Naive B cell (primary cell): ENCODE results near the gene ZNF428. TPM values are rescaled to one million over a fixed set of nuclear protein-coding genes. Genes with fewer than 3 reads are reported as not detected.

Source experiments
- ATAC-seq, 2 donors: fragments of 150-1000 bp; cut with Tn5 transposase; 2 replicates each; pipeline ENCODE4 v1.10.0; 2021; ENCODE audit warnings: low read depth in 2 of 2, mild to moderate bottlenecking in 2 of 2, moderate library complexity in 2 of 2
- DNase-seq: peaks from one replicate; pipeline ENCODE4 v3.0.0; 2022
- H3K27ac Mint-ChIP-seq, 6 donors: one replicate each; pipeline ENCODE4 v1.8.0; 2020 to 2022; ENCODE audit warnings: mild to moderate bottlenecking in 6 of 6, mixed read lengths in 6 of 6, moderate library complexity in 5 of 6, inconsistent platforms in 2 of 6
- H3K27me3 Mint-ChIP-seq, 3 donors: one replicate each; pipeline ENCODE4 v1.8.0; 2021 to 2022; ENCODE audit warnings: mixed read lengths in 3 of 3, mild to moderate bottlenecking in 1 of 3
- H3K36me3 Mint-ChIP-seq, 2 donors: one replicate each; pipeline ENCODE4 v1.8.0; 2020 to 2022; ENCODE audit warnings: mixed read lengths in 2 of 2, inconsistent platforms in 1 of 2, mild to moderate bottlenecking in 1 of 2
- H3K4me1 Mint-ChIP-seq, 3 donors: one replicate each; pipeline ENCODE4 v1.8.0; 2020 to 2022; ENCODE audit warnings: mixed read lengths in 3 of 3, inconsistent platforms in 1 of 3, mild to moderate bottlenecking in 1 of 3, moderate library complexity in 1 of 3
- H3K4me3 Mint-ChIP-seq, 8 donors: one replicate each; pipeline ENCODE4 v1.8.0; 2020 to 2022; ENCODE audit warnings: mild to moderate bottlenecking in 8 of 8, mixed read lengths in 8 of 8, moderate library complexity in 8 of 8, inconsistent platforms in 2 of 8
- H3K9me3 Mint-ChIP-seq, 7 donors: one replicate each; pipeline ENCODE4 v1.8.0; 2020 to 2022; ENCODE audit warnings: mixed read lengths in 7 of 7, mild to moderate bottlenecking in 5 of 7, inconsistent platforms in 2 of 7, moderate library complexity in 1 of 7
- polyA plus RNA-seq, 6 donors: library from polyadenylated mRNA; unstranded; fragments of 300-500 nt; fragmentation: Illumina TruSeq; gene quantifications; one replicate each; pipeline ENCODE4 v1.2.3, GENCODE V29; 2021; ENCODE audit warnings: low read depth in 6 of 6

The ZNF428 gene
- polyA plus RNA-seq = 10 to 100 TPM in 4 of 6 donors, 1 to 10 TPM in 2; 8.2 to 18.4 (median 11.1) TPM

DNA sequence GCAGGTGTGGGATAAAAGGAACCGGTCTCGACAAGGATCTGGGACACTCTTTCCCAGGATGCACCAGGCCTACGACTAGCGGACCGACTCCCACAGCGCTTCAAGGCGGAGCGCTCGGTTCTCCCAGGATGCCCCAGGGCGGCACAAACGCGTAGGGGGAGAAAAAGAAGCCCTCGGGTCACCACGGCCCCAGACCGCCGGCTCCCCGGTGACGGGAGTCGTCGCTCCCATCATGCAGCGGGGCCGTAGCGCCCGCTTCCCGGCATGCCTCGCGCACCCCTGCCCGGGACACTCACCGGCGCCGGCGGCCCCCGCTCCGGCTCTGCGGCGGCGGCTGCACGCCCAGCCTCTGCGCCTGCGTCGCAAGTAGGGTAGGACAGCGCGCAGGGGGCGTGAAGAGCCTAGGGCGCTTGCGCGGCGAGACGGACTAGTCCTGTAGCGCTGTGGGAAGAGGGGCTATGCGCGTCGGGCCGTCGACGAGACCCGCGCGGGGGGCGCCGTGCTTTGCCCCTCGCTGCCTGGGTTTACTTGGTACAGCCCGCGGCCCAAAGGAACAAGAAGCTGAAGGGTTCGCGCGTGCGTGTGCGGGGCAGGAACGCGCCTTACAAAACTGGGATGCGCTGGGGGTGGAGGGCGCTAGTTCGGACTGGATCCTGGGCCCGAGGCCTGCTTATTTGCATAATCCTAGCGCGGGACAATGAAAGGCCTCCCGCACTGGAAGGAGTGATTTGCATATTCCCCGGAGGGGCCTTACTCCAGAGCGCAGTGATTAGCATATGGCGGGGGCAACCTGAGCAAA lies at the start of gene ZNF428:
TSS of gene ZNF428 (minus strand) at position 368 of the 799 bp plus-strand sequence. CDS start 5,325 bp downstream, outside the sequence.
- Mint-ChIP-seq H3K9me3 (peaks cover 0 to 2% (median 0%) of the 10 kb centered on the region in 7 donors), H3K4me1 (peaks cover 28 to 42% (median 36%) of the 10 kb centered on the region in 3 donors), H3K27ac (peak within 1 kb of the TSS; percentile 89 to 98 (median 96)), H3K36me3 (no peaks in the 10 kb centered on the region), H3K27me3 (no peaks in the 10 kb centered on the region), H3K4me3 (peak within 1 kb of the TSS; percentile 96 to 99 (median 97))
- ATAC-seq = peak; percentile 85 to 86
- peak; percentile 86 for DNase-seq

DNA sequence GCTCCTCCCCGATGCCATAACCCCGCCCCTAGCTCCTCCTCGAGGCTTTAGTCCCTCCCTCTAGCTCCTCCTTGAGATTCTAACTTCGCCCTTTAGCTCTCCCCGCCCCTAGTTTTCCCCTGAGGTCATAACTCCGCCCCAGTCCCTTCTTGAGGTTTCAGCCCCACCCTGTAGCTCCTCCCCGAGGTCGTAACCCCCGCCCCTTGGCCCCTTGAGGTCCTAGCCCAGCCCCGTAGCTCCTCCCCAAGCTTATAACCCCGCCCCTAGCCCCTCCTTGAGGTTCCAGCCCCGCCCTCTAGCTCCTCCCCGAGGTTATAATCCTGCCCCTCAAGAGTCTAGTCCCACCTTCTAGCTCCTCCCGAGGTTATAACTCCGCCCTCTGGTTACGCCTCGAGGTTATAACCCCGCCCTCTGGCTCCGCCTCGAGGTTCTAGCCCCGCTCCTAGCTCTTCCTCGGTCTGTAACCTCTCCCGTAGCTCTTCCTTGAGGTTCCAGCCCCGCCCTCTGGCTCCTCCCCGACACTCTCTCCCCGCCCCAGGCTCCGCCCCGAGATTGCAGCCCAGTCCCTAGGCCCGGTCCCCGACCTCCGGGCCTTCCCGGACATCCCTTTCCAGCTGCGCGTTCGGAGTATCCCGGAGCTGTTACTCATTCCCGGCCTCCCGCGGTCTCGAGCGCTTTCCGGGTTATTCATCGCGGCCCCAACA lies 49.1 kb upstream of the ZNF428 start:
- peak overlapping the region; percentile 81 to 94 (median 88) for H3K4me3 Mint-ChIP-seq
- peaks cover 0 to 7% (median 0%) of the 10 kb centered on the region in 7 donors for H3K9me3 Mint-ChIP-seq
- peak overlapping the region; percentile 32 to 92 (median 64) for H3K27ac Mint-ChIP-seq
- peaks cover 28 to 51% (median 35%) of the 10 kb centered on the region in 3 donors for H3K4me1 Mint-ChIP-seq
- DNase-seq (peak; percentile 77), ATAC-seq (peak; percentile 71 to 76)
- peaks cover 0 to 49% (median 12%) of the 10 kb centered on the region in 3 donors for H3K27me3 Mint-ChIP-seq
- peaks cover 0 to 6% of the 10 kb centered on the region in 2 donors for H3K36me3 Mint-ChIP-seq

DNA sequence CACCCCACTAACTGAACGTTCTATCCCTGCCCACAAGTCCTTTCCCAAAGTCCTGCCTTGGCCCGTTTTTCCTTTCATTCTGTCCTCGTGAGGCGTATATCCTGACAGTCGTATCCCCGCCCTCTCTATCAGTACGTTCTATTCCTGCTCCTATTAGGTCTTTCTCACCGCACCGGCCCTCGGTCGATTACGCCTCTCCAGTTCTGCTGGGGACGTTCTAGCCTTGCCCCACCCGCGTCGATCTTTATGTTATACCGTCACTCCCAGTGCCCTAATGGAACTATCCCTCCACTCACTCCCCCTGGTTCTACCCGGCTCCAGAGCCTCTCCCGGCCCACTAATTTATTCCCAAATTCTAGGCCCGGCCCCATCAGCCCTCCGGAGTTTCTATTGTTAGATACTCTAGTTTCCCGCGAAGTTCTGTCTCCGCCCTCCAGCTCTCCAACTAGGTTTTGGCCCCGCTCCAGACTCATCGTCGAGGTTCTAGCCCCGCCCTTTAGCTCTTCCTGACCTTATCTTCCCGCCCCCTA lies 48.5 kb upstream of the ZNF428 start:
- Mint-ChIP-seq H3K27ac (peak overlapping the region in 1 of 6 donors; percentile 94), H3K9me3 (peaks cover 0 to 7% (median 0%) of the 10 kb centered on the region in 7 donors), H3K36me3 (peaks cover 0 to 6% of the 10 kb centered on the region in 2 donors), H3K4me3 (peak overlapping the region; percentile 81 to 94 (median 88)), H3K27me3 (peaks cover 0 to 49% (median 12%) of the 10 kb centered on the region in 3 donors), H3K4me1 (peaks cover 34 to 56% (median 36%) of the 10 kb centered on the region in 3 donors)
- no peak for DNase-seq
- ATAC-seq = no peak

DNA sequence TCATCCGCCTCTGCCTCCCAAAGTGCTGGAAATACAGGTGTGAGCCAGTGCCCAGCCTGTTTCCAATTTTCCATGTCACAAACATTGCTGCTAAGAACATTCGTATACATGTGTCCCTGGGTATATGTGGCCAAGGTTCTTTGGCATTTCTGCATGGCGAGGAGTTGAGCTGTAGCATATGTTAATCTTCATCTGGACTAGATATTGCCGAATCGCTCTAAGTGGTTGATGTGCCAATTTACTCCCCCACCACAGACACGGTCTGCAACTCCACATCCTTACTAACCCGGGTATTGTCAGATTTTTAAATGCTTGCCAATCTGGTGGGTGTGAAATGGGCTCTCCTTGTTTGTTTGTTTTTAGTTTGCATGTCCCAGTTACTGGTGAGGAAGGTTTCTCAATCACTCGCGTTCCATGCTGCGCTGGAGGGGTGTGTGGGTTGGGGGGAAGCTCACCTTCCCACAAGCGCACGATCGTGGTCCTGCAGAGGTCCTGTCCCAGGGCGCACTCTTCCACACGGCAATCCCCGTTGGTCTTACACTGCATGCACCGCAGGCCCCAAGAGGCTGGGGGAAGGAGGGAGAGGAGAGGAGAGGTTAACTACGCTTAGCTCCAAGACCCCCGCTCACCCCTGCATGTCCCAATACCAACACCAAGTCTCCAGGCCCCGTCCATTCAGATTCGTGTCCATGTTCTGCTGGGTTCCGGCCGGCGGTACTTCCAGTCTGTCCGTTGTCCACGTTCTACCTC lies 47.9 kb upstream of the ZNF428 start:
- ATAC-seq = no peak
- Mint-ChIP-seq H3K36me3 (peaks cover 0 to 6% of the 10 kb centered on the region in 2 donors), H3K27me3 (peaks cover 0 to 47% (median 12%) of the 10 kb centered on the region in 3 donors), H3K4me3 (peak overlapping the region in 5 of 8 donors; percentile 82 to 94 (median 88)), H3K4me1 (peaks cover 36 to 57% (median 36%) of the 10 kb centered on the region in 3 donors), H3K27ac (peak overlapping the region in 1 of 6 donors; percentile 14), H3K9me3 (peaks cover 0 to 7% (median 0%) of the 10 kb centered on the region in 7 donors)
- no peak for DNase-seq

GRCh38 chr19:43664018-43664417 lies 44.6 kb upstream of the ZNF428 start:
- peaks cover 0 to 6% of the 10 kb centered on the region in 2 donors for H3K36me3 Mint-ChIP-seq
- ATAC-seq (peak; percentile 12 to 33), DNase-seq (peak; percentile 28)
- H3K4me1 Mint-ChIP-seq = peaks cover 26 to 40% (median 28%) of the 10 kb centered on the region in 3 donors
- peaks cover 0 to 29% (median 12%) of the 10 kb centered on the region in 3 donors for H3K27me3 Mint-ChIP-seq
- peaks cover 0 to 7% (median under 1%) of the 10 kb centered on the region in 7 donors for H3K9me3 Mint-ChIP-seq
- peak overlapping the region in 3 of 6 donors; percentile 22 to 62 (median 37) for H3K27ac Mint-ChIP-seq
- peak overlapping the region in 4 of 8 donors; percentile 7 to 71 (median 26) for H3K4me3 Mint-ChIP-seq

DNA sequence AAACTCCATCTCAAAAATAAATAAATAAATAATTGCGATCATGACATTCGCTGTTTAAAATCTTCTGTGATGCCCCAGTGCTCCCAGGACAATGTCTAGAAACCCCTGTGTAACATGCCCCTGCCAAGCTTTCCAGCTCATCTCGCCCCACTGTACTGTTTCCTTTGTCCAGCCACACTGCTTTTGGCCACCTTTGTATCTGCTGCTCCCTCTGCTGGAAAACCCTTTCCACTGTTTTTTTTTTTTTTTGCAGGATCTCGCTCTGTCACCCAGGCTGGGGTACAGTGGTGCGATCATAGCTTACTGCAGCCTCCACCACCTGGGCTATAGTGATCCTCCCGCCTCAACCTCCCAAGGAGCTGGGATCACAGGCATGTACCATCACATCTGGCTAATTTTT lies 43.1 kb upstream of the ZNF428 start:
- ATAC-seq (no peak), DNase-seq (no peak)
- Mint-ChIP-seq H3K4me1 (peaks cover 12 to 25% (median 15%) of the 10 kb centered on the region in 3 donors), H3K27ac (peak overlapping the region in 2 of 6 donors; percentile 18 to 46), H3K9me3 (peaks cover 0 to 10% (median 6%) of the 10 kb centered on the region in 7 donors), H3K27me3 (peaks cover 0 to 14% (median under 1%) of the 10 kb centered on the region in 3 donors), H3K4me3 (peak overlapping the region in 2 of 8 donors; percentile 22 to 31), H3K36me3 (no peaks in the 10 kb centered on the region)

GRCh38 chr19:43660971-43661360 lies 41.5 kb upstream of the ZNF428 start:
- Mint-ChIP-seq H3K27ac (no peak overlapping the region), H3K36me3 (no peaks in the 10 kb centered on the region), H3K4me3 (no peak overlapping the region), H3K9me3 (peaks cover 0 to 10% (median 6%) of the 10 kb centered on the region in 7 donors), H3K4me1 (peaks cover 12 to 21% (median 17%) of the 10 kb centered on the region in 3 donors), H3K27me3 (no peaks in the 10 kb centered on the region)
- no peak for DNase-seq
- no peak for ATAC-seq

DNA sequence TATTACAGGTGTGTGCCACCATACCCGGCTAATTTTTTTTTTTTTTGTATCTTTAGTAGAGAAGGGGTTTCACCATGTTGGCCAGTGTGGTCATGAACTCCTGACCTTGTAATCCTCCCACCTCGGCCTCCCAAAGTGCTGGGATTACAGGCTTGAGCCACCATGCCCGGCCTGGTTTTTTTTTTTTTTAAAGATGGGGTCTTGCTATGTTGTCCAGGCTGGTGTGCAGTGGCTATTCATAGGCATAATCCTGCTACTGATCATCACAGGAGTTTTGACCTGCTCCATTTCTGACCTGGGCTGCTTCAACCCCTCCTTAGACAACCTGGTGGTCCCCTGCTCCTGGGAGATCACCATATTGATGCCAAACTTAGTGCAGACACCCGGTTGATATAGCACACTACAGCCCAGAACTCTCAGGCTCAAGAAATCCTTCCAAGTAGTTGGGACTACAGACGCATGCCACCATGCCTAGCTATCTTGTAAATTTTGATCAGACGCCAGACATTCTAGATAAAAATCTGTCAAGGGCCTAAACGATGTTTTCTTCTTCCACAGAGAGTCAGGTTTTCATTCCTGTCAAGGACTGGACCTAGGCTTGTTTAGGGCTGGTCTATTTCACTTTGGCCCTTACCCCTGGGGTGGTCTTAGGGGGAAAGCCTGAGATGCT lies 41.0 kb upstream of the ZNF428 start:
- H3K27ac Mint-ChIP-seq = no peak overlapping the region

GRCh38 chr19:43658494-43658893 lies 39.1 kb upstream of the ZNF428 start:
- H3K4me3 Mint-ChIP-seq = no peak overlapping the region
- DNase-seq (no peak), ATAC-seq (no peak)
- no peaks in the 10 kb centered on the region for H3K27me3 Mint-ChIP-seq
- H3K9me3 Mint-ChIP-seq = peaks cover 2 to 12% (median 6%) of the 10 kb centered on the region in 7 donors
- H3K4me1 Mint-ChIP-seq = peaks cover 4 to 10% (median 6%) of the 10 kb centered on the region in 3 donors
- H3K36me3 Mint-ChIP-seq = no peaks in the 10 kb centered on the region
- peak overlapping the region in 1 of 6 donors; percentile 79 for H3K27ac Mint-ChIP-seq

More for the DNA sequence above, 41.0 kb upstream of the ZNF428 start:
- DNase-seq (no peak), ATAC-seq (no peak)
- no peak overlapping the region for H3K4me3 Mint-ChIP-seq
- H3K9me3 Mint-ChIP-seq = peaks cover 2 to 12% (median 6%) of the 10 kb centered on the region in 7 donors
- H3K27me3 Mint-ChIP-seq = no peaks in the 10 kb centered on the region
- H3K36me3 Mint-ChIP-seq = no peaks in the 10 kb centered on the region
- peaks cover 12 to 21% (median 17%) of the 10 kb centered on the region in 3 donors for H3K4me1 Mint-ChIP-seq

DNA sequence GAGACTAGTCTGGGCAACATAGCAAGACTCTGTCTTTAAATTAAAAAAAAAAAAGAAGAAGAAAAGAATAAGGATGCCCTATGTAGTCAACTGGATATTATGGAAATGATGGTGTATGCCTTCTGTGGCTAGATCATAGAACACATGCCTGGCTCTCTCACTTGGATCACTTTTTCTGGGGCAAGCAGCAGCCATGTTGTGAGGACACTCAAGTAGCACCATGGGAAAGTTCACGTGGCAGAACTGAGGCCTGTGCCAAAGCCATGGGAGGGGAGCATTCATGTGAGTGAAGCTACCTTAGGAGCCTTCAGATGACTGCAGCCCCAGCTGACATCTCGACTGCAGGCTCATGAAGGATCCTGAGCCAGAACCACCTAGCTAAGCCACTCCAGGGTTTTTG lies 38.6 kb upstream of the ZNF428 start:
- H3K27ac Mint-ChIP-seq = peak overlapping the region in 1 of 6 donors; percentile 59
- ATAC-seq (no peak), DNase-seq (no peak)
- no peaks in the 10 kb centered on the region for H3K27me3 Mint-ChIP-seq
- peaks cover 2 to 5% (median 4%) of the 10 kb centered on the region in 3 donors for H3K4me1 Mint-ChIP-seq
- no peak overlapping the region for H3K4me3 Mint-ChIP-seq
- peaks cover 2 to 12% (median 6%) of the 10 kb centered on the region in 7 donors for H3K9me3 Mint-ChIP-seq
- no peaks in the 10 kb centered on the region for H3K36me3 Mint-ChIP-seq

DNA sequence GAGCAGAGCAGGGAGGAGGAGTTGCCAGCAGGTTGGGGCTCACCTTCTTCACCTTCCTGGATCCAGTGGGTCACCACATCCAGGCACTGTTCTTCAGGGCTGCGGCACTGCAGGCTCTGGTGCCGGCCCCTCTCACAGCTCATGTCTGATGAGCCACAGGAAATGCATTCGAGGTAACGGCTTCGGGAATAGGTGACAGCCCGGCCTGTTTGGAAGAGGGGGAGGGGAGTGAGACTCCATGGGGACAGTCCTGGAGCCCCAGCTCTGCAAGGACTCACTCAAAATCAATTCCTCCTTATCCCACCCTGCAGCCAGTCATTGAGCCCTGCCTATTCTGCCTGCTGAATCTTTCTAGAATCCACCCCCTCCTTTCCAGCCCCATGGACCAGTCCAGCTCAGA lies 37.0 kb upstream of the ZNF428 start:
- H3K27me3 Mint-ChIP-seq = no peaks in the 10 kb centered on the region
- no peaks in the 10 kb centered on the region for H3K36me3 Mint-ChIP-seq
- no peak overlapping the region for H3K4me3 Mint-ChIP-seq
- H3K27ac Mint-ChIP-seq = no peak overlapping the region
- peaks cover 2 to 12% (median 6%) of the 10 kb centered on the region in 7 donors for H3K9me3 Mint-ChIP-seq
- ATAC-seq (no peak), DNase-seq (no peak)
- peaks cover 3 to 5% (median 4%) of the 10 kb centered on the region in 3 donors for H3K4me1 Mint-ChIP-seq

- H3K36me3 Mint-ChIP-seq = no peaks in the 10 kb centered on the region
- H3K9me3 Mint-ChIP-seq = peaks cover 0 to 5% (median 0%) of the 10 kb centered on the region in 7 donors
- ATAC-seq (no peak), DNase-seq (no peak)
- H3K4me1 Mint-ChIP-seq = peaks cover 2 to 5% (median 3%) of the 10 kb centered on the region in 3 donors
- peaks cover 0 to 7% (median 0%) of the 10 kb centered on the region in 3 donors for H3K27me3 Mint-ChIP-seq
- no peak overlapping the region for H3K27ac Mint-ChIP-seq
- no peak overlapping the region for H3K4me3 Mint-ChIP-seq
Observed at GRCh38 chr19:43652546-43652874, 33.1 kb upstream of the ZNF428 start.
